K562 (cell line): ENCODE data around the gene SLC25A4. TPM values are rescaled to one million over a fixed set of nuclear protein-coding genes. Genes with fewer than 3 reads are reported as not detected.

ENCODE experiments used
- ATAC-seq: fragments of 200-7000 bp; cut with Tn5 transposase; 3 replicates; pipeline ENCODE4 v1.9.1; 2020; ENCODE audit warnings: moderate library complexity
- BruUV-seq: library from RNA; stranded (reverse); fragments of 400-500 nt; replicated peaks from 2 replicates; lab custom pipeline; 2021; lab: Mats Ljungman, UMichigan
- CTCF ChIA-PET: fragments of 300-600 bp; formaldehyde crosslinking; extraction: SDS; loops from one replicate; lab custom pipeline; 2021; ENCODE audit warnings: low intra/inter-chr PET ratio; lab: Yijun Ruan, JAX
- POLR2A ChIA-PET: fragments of 300-600, 350-650 bp; sonication (Branson Sonifier 250); formaldehyde crosslinking; extraction: SDS; loops from one replicate; lab custom pipeline; 2021; ENCODE audit warnings: antibody characterized with exemption, inconsistent platforms; lab: Yijun Ruan, JAX
- DNase-seq, 4 experiments: peaks; one replicate each; pipeline versions ENCODE4 v3.0.0 to v3.0.0-alpha.2; 2011 to 2018; ENCODE audit warnings: low spot score in 3 of 4, mixed read lengths in 3 of 4; ENCODE audit errors: extremely low read depth in 1 of 4
- FAIRE-seq: peaks from 2 replicates; lab custom pipeline; 2011; peaks lifted over from hg19 to GRCh38; lab: Jason Lieb, UNC
- H2AFZ ChIP-seq: 2 replicates; pipeline ENCODE4 v1.6.0; 2011; ENCODE audit warnings: low read depth, low read length, control low read depth, inconsistent platforms
- H3K27ac ChIP-seq: fragments of 200-600 bp; 3 replicates; pipeline ENCODE4 v1.8.0; 2011; ENCODE audit warnings: low read depth, mild to moderate bottlenecking, control low read depth, inconsistent platforms, low read length, moderate library complexity, mixed read lengths; ENCODE audit errors: extremely low read depth
- H3K27me3 ChIP-seq, 2 experiments: fragments of 300-600 bp in 1 of 2; 2 replicates in 1 of 2; 3 replicates in 1 of 2; pipeline versions ENCODE4 v1.6.0 to v1.8.0; 2011; ENCODE audit warnings: inconsistent platforms in 2 of 2, low read length in 2 of 2, mild to moderate bottlenecking in 1 of 2, mixed read lengths in 1 of 2, moderate library complexity in 1 of 2; ENCODE audit not compliant: control insufficient read depth in 2 of 2, insufficient read depth in 2 of 2
- H3K36me3 ChIP-seq: fragments of 300-600 bp; 3 replicates; pipeline ENCODE4 v1.8.0; 2011; ENCODE audit warnings: mild to moderate bottlenecking, low read length, inconsistent platforms; ENCODE audit not compliant: control insufficient read depth, insufficient read depth
- H3K4me1 ChIP-seq, 2 experiments: fragments of 200-600 bp in 1 of 2; replicated peaks in 1 of 2; 2 replicates in 1 of 2; 3 replicates in 1 of 2; pipeline versions ENCODE4 v1.5.1 to v1.8.0; 2011; ENCODE audit warnings: inconsistent platforms in 2 of 2, low read length in 2 of 2, mild to moderate bottlenecking in 1 of 2, mixed read lengths in 1 of 2, moderate library complexity in 1 of 2; ENCODE audit not compliant: control insufficient read depth in 2 of 2, insufficient read depth in 2 of 2
- H3K4me2 ChIP-seq: 2 replicates; pipeline ENCODE4 v1.6.1; 2011; ENCODE audit warnings: low read length, control low read depth, inconsistent platforms, mixed read lengths; ENCODE audit not compliant: insufficient read depth
- H3K4me3 ChIP-seq: fragments of 200-600 bp; sonication (generic), shearing (Covaris generic); 2 replicates; pipeline ENCODE4 v1.5.1; 2016; ENCODE audit warnings: control low read depth, inconsistent platforms
- H3K79me2 ChIP-seq: fragments of 200-600 bp; 3 replicates; pipeline ENCODE4 v1.8.0; 2011; ENCODE audit warnings: low read length, inconsistent platforms; ENCODE audit not compliant: control insufficient read depth, insufficient read depth
- H3K9ac ChIP-seq, 2 experiments: 2 replicates each; pipeline versions ENCODE4 v1.6.0 to v1.6.1; 2011; ENCODE audit warnings: low read depth in 2 of 2, low read length in 2 of 2, control low read depth in 1 of 2, inconsistent platforms in 1 of 2, mild to moderate bottlenecking in 1 of 2, mixed read lengths in 1 of 2; ENCODE audit not compliant: insufficient read depth in 1 of 2
- H3K9me1 ChIP-seq: one replicate; pipeline ENCODE4 v1.6.0; 2011; ENCODE audit warnings: inconsistent platforms, mild to moderate bottlenecking, low read length, moderate library complexity; ENCODE audit not compliant: control insufficient read depth, insufficient read depth
- H3K9me3 ChIP-seq: replicated peaks from 2 replicates; pipeline ENCODE4 v1.5.1; 2011; ENCODE audit warnings: low read depth, low read length, inconsistent platforms; ENCODE audit not compliant: control insufficient read depth, insufficient read depth
- H4K20me1 ChIP-seq: replicated peaks from 2 replicates; pipeline ENCODE4 v1.6.1; 2011; ENCODE audit warnings: low read length, inconsistent platforms, mixed read lengths; ENCODE audit not compliant: control insufficient read depth, insufficient read depth
- CCAR2 ChIP-seq: fragments of 200-400 bp; formaldehyde crosslinking; IDR thresholded peaks from 2 replicates; pipeline ENCODE4 v1.6.1; 2017; ENCODE audit warnings: mild to moderate bottlenecking, low read depth, low read length
- PREB ChIP-seq: sonication (generic); formaldehyde crosslinking; IDR thresholded peaks from 2 replicates; pipeline ENCODE4 v1.8.1; 2023; ENCODE audit warnings: mild to moderate bottlenecking, missing genetic modification reagents
- TCF7L2 ChIP-seq: fragments of 150-350 bp; IDR thresholded peaks from 2 replicates; pipeline ENCODE4 v1.6.1; 2016; ENCODE audit warnings: low read depth, mild to moderate bottlenecking, low read length, moderate library complexity
- ZNF239 ChIP-seq: fragments of 250-450 bp; sonication (Bioruptor Pico); IDR thresholded peaks from 2 replicates; pipeline ENCODE4 v1.4.0; 2020; ENCODE audit warnings: mild to moderate bottlenecking
- WGBS: fragments of 100-300 bp; shearing (Covaris generic); methylation state at CpG from one replicate; pipeline ENCODE4 v1.1.6; 2016; ENCODE audit warnings: low coverage, mixed read lengths; ENCODE audit not compliant: insufficient coverage; ENCODE audit errors: missing lambda C conversion rate; 5-methylcytosine and 5-hydroxymethylcytosine counted together
- in situ Hi-C: fragments of 300-500 bp; cut with MboI; formaldehyde crosslinking; loops from 4 replicates; pipeline ENCODE4 v1.15.0; 2018; ENCODE audit warnings: inconsistent platforms, mixed read lengths
- intact Hi-C: fragments of 100-400 bp; cut with micrococcal nuclease; formaldehyde crosslinking; loops from 2 replicates; pipeline ENCODE4 v1.14.2; 2022
- polyA plus RNA-seq, 8 experiments: library from polyadenylated mRNA; depleted of rRNA in 4 of 8; stranded (reverse) in 5 of 8; unstranded in 3 of 8; fragments of >200 nt; fragmentation: Nextera tagmentation in 2 of 8; fragmentation: Illumina TruSeq in 1 of 8; extraction: Ambion mirVana in 2 of 8; extraction: Trizol in 1 of 8; gene quantifications; 2 replicates each; pipeline versions ENCODE4 v1.2.1 to v1.2.3, GENCODE V29; 2011 to 2014; ENCODE audit warnings: inconsistent platforms in 1 of 8, missing spikeins in 1 of 8
- total RNA-seq, 7 experiments: library from RNA; depleted of rRNA in 6 of 7; stranded (reverse); fragments of >200 nt in 6 of 7; fragmentation: Illumina TruSeq in 2 of 7; extraction: Trizol in 2 of 7; gene quantifications; 2 replicates each; pipeline versions ENCODE4 v1.2.1 to v1.2.3, GENCODE V29; 2011 to 2021; ENCODE audit warnings: low replicate concordance in 1 of 7
- TF ChIP-seq, protein P1 (sequence below): fragments of 450-650 bp; IDR thresholded peaks from 2 replicates; pipeline ENCODE4 v1.6.1; 2016; ENCODE audit warnings: mild to moderate bottlenecking

Gene SLC25A4
- total and polyA plus RNA-seq, 9 of the 15 experiments (the other 6 are each of a cell fraction or from before 2014, with no cell fraction given), result 8.3 to 28.6 (median 19.5) TPM

DNA sequence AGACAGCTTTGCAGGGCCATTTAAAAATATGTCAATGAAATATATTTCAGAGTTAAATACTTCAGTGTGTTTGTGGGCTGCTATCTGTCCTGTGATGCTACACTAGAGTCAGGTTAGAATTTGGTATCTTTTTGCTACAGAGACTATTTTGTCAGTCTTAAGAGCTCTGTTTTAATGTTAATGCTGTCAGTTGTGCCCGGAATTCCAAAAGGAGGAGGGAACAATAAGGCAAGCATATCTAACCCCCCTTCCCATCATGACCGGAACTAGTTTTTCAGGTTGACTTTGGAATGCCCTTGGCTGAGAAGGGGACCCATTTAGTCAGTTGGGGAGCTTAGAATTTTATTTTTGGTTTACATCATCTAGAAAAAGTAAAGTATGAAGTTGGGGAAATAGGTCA, 34.9 kb upstream of the SLC25A4 start:
- FAIRE-seq (no peak), ATAC-seq (no peak), DNase-seq (no peak)
- no peak overlapping the region for H3K4me2 ChIP-seq
- H3K4me3 ChIP-seq, result no peak overlapping the region
- no peaks in the 10 kb centered on the region for H3K9me3 ChIP-seq
- H3K79me2 ChIP-seq, result no peaks in the 10 kb centered on the region
- H3K27me3 ChIP-seq, result peaks cover under 1 to 8% of the 10 kb centered on the region in 2 experiments; a peak in 2 of 5 replicates
- BruUV-seq, result no TSS peak
- ChIA-PET POLR2A (interaction anchor here (0.7 kb wide), 1 partner anchor 26 kb away, joined by 3 read pairs; no protein-coding TSS in a partner anchor), CTCF (no interaction called here)
- no peak overlapping the region for H3K9ac ChIP-seq
- H3K36me3 ChIP-seq, result no peaks in the 10 kb centered on the region
- no peak for TF ChIP-seq TCF7L2
- TF ChIP-seq CCAR2, result no peak
- TF ChIP-seq, protein P1, sequence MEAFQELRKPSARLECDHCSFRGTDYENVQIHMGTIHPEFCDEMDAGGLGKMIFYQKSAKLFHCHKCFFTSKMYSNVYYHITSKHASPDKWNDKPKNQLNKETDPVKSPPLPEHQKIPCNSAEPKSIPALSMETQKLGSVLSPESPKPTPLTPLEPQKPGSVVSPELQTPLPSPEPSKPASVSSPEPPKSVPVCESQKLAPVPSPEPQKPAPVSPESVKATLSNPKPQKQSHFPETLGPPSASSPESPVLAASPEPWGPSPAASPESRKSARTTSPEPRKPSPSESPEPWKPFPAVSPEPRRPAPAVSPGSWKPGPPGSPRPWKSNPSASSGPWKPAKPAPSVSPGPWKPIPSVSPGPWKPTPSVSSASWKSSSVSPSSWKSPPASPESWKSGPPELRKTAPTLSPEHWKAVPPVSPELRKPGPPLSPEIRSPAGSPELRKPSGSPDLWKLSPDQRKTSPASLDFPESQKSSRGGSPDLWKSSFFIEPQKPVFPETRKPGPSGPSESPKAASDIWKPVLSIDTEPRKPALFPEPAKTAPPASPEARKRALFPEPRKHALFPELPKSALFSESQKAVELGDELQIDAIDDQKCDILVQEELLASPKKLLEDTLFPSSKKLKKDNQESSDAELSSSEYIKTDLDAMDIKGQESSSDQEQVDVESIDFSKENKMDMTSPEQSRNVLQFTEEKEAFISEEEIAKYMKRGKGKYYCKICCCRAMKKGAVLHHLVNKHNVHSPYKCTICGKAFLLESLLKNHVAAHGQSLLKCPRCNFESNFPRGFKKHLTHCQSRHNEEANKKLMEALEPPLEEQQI, result no peak
- TF ChIP-seq PREB (CRISPR knock-in tag), result no peak
- no peak for TF ChIP-seq ZNF239 (CRISPR knock-in tag)
- H4K20me1 ChIP-seq, result no peaks in the 10 kb centered on the region
- intact Hi-C loops (no loop called here), in situ Hi-C loops (no loop called here)
- H3K4me1 ChIP-seq, result peaks cover 0 to 3% of the 10 kb centered on the region in 2 experiments; a peak in 2 of 5 replicates
- H2AFZ ChIP-seq, result no peak overlapping the region
- 37% methylated on average over 2 of the region's 2 CpGs for WGBS
- no peak overlapping the region for H3K27ac ChIP-seq
- no peaks in the 10 kb centered on the region for H3K9me1 ChIP-seq
